GM13977 (cell line): Measurements from ENCODE around the gene HSD17B13.
"Not testable (repeated sequence)": the region's sequence is repeated elsewhere in the genome, so short reads cannot be mapped to it uniquely, and the experiment has no call there.

Experiments
- DNase-seq: peaks from one replicate; pipeline ENCODE4 v3.0.0; 2012; ENCODE audit warnings: low spot score
- CTCF ChIP-seq: IDR thresholded peaks from 2 replicates; pipeline ENCODE4 v1.5.1; 2012; ENCODE audit warnings: mild to moderate bottlenecking, control low read depth; ENCODE audit not compliant: insufficient read depth; ENCODE audit errors: extremely low read depth, missing control alignments
- in situ Hi-C: fragments of 300-500 bp; cut with MboI; formaldehyde crosslinking; loops from one replicate; pipeline ENCODE4 v1.12.0; 2022; ENCODE audit warnings: low sequenced_read_pairs, low pct_unique_long_range_greater_than_20kb, mixed read lengths, inconsistent platforms; ENCODE audit not compliant: unreplicated experiment

HSD17B13 gene

GRCh38 chr4:87306056-87306455 lies 16.6 kb downstream of the HSD17B13 start:
- in situ Hi-C loops = no loop called here
- peak; percentile 42 for DNase-seq
- TF ChIP-seq CTCF = no peak

- DNase-seq = no peak
- TF ChIP-seq CTCF = no peak
- in situ Hi-C loops = no loop called here
Observed at GRCh38 chr4:87305562-87305961, 17.1 kb downstream of the HSD17B13 start.

DNA sequence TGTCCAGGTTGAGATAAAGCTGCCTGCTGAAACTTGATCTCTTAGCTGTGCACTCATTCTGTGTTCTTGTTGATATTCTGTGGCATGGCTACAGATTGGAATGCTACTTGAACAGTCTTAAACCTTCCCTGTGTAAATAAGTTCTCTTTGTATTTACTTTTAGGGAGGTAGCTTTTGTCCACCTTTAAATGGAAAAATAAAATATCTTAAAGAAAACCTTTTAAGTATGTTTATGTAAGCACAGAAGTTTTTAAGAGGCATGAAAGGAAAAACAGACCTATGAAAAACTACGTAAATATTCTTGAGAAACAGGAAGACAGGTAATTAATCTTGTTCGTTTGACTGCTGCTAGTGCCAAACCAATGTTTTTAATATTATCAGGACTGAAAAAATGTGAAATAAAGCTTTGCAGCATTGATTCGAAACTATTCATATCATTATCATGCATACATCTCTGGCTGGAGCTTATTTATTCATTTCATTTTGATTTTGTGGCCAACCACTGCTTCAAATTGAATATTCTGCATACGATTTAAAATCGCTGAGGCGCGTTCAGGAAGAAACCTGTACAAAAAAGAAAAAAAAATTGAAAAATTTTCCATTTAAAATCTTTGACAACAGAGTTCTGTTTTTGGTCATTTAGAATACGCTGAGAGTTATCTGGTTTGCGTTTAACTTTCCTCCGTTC lies 17.8 kb downstream of the HSD17B13 start:
- no peak for DNase-seq
- TF ChIP-seq CTCF = no peak
- in situ Hi-C loops = no loop called here

GRCh38 chr4:87299898-87300297 lies 22.8 kb downstream of the HSD17B13 start:
- no peak for TF ChIP-seq CTCF
- no peak for DNase-seq
- in situ Hi-C loops = no loop called here

DNA sequence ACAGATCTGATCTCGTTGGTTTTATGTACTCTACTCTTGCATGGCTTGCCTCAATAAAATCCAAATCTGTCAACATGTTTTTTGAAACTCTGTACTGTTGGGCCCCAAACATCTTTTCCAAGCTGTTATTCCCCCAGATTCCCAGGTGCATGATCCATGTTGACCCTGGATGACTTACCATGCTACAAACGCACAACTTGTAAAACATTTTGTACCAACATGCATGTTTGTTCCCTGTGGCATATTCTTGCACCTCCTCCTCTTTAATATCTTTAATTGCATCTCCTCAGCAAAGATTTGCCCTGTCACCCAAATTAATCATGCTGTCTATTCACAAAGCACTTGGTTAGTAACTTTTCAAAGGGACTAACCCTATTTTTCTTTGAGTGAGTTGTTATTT lies 24.3 kb downstream of the HSD17B13 start:
- in situ Hi-C loops = no loop called here
- DNase-seq = no peak
- TF ChIP-seq CTCF = no peak

DNA sequence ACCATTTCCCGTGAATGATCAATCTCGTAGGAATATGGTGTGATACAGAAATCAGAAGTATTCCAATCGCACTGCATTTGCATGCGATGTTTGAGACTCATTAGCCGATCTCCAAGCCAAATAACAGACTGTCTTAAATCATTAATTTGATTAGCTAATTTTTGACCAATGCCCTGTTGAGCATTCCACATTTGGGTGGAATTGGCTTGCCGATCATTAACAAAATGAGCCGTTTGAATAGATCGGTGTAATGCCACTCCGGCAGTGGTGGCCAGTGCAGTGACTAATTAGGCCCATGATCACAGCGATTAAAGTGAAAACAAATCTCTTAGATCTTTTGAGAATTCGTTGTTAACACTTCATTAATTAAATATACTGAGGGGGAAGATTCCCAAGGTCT lies 27.8 kb downstream of the HSD17B13 start:
- DNase-seq, in situ Hi-C loops: not testable (repeated sequence)

GRCh38 chr4:87293889-87294288 lies 28.8 kb downstream of the HSD17B13 start:
- in situ Hi-C loops, DNase-seq: not testable (repeated sequence)

- in situ Hi-C loops = no loop called here
- TF ChIP-seq CTCF = no peak
Observed at GRCh38 chr4:87286970-87287369, 35.7 kb downstream of the HSD17B13 start.

DNA sequence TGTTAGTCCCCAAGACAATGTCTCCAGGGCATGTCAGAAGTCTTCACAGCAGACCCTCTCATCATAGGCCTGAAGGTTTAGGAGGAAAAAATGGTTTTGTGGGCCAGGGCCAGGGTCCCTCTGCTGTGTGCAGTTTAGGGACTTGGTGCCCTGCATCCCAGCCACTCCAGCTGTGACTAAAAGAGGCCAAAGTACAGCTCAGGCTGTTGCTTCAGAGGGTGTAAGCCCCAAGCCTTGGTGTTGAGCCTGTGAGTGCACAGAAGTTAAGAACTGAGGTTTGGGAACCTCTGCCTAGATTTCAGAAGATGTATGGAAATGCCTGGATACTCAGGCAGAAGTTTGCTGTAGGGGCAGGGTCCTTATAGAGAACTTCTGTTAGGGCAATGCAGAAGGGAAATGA lies 38.4 kb downstream of the HSD17B13 start:
- in situ Hi-C loops = not testable (repeated sequence)

More at GRCh38 chr4:87286970-87287369, 35.7 kb downstream of the HSD17B13 start:
- DNase-seq = no peak

More for the DNA sequence above, 38.4 kb downstream of the HSD17B13 start:
- not testable (repeated sequence) for DNase-seq
